Stimulated activated naive CD8-positive, alpha-beta T cell treated with anti-CD3 and anti-CD28 coated beads, Interleukin-15, amount 100 ng/mL, for 72 hours (primary cell): Measurements from ENCODE around the gene SPRR1A.
"Not testable (repeated sequence)": the region's sequence is repeated elsewhere in the genome, so short reads cannot be mapped to it uniquely, and the experiment has no call there.

Experiments used
- ATAC-seq: fragments of 150-1000 bp; cut with Tn5 transposase; 2 replicates; pipeline ENCODE4 v1.10.0; 2021; ENCODE audit warnings: mild to moderate bottlenecking, moderate library complexity
- DNase-seq, 2 donors: peaks; one replicate each; pipeline ENCODE4 v3.0.0; 2021 to 2022
- H3K27ac Mint-ChIP-seq, 2 donors: one replicate each; pipeline ENCODE4 v1.8.0; 2022; ENCODE audit warnings: mild to moderate bottlenecking in 2 of 2, mixed read lengths in 2 of 2, moderate library complexity in 2 of 2
- H3K27me3 Mint-ChIP-seq: one replicate; pipeline ENCODE4 v1.8.0; 2022; ENCODE audit warnings: mixed read lengths
- H3K4me1 Mint-ChIP-seq: one replicate; pipeline ENCODE4 v1.8.0; 2022; ENCODE audit warnings: mild to moderate bottlenecking, mixed read lengths
- H3K4me3 Mint-ChIP-seq, 2 donors: one replicate each; pipeline ENCODE4 v1.8.0; 2022; ENCODE audit warnings: mild to moderate bottlenecking in 2 of 2, mixed read lengths in 2 of 2, moderate library complexity in 1 of 2
- H3K9me3 Mint-ChIP-seq, 2 donors: one replicate each; pipeline ENCODE4 v1.8.0; 2022; ENCODE audit warnings: mixed read lengths in 2 of 2

Gene SPRR1A

DNA sequence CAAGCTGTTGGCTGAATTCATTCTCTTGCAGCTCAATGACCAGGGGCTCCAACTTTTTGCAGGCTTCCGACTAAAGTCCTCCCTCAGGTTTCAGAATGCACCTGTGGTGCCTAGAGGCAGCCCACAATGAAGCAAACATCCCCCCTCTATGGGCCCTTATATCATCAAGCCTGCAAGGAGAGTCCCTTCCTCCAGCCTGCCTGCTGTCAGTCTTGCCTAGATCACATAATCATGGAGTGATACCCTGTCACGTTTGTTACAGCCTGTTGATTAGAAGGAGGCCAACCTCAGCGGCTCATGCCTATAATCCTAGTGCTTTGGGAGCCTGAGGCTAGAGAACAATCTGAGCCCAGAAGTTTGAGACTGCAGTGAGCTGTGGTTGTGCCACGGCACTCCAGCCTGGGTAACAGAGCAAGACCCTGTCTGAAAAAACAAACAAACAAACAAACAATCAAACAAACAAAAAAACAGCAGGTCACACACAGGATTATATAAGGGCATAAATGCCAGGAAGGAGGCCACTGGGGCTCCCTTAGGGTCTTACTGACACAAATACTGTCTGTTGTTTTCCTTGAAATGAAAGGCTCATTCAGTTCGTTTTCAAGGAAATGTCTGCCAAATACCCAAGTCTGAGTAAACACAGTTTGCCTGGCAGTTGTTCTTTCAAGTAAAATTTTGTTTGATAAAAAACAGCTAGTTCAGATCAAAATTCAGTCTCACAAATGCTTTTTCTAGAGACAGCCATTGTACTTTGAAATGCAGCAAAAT is 12.9 kb downstream of the SPRR1A start:
- no peak for ATAC-seq
- Mint-ChIP-seq H3K27me3 (no peaks in the 10 kb centered on the region), H3K9me3 (no peaks in the 10 kb centered on the region), H3K4me3 (no peak overlapping the region), H3K27ac (no peak overlapping the region), H3K4me1 (no peaks in the 10 kb centered on the region)
- DNase-seq, result no peak

DNA sequence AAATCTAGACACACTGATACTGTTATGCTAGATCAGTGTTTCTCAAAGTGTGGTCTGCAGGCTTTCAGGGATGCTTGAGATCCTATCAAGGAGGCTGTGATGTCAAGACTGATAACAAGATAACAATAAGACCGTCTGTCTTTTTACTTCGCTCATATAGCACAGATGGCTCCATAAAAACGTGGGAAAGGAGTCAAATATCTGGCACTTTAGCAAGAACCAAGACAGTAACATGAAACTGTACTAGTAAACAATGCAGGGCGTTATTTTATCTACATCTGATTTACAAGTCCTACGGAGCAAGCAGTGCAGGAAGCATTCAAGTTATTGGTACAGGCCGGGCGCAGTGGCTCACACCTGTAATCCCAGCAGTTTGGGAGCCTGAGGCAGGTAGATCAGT is 14.0 kb downstream of the SPRR1A start:
- ATAC-seq (no peak), DNase-seq (no peak)
- H3K4me3 Mint-ChIP-seq, result no peak overlapping the region
- H3K27ac Mint-ChIP-seq, result no peak overlapping the region
- H3K4me1 Mint-ChIP-seq, result no peaks in the 10 kb centered on the region
- H3K9me3 Mint-ChIP-seq, result no peaks in the 10 kb centered on the region
- no peaks in the 10 kb centered on the region for H3K27me3 Mint-ChIP-seq

DNA sequence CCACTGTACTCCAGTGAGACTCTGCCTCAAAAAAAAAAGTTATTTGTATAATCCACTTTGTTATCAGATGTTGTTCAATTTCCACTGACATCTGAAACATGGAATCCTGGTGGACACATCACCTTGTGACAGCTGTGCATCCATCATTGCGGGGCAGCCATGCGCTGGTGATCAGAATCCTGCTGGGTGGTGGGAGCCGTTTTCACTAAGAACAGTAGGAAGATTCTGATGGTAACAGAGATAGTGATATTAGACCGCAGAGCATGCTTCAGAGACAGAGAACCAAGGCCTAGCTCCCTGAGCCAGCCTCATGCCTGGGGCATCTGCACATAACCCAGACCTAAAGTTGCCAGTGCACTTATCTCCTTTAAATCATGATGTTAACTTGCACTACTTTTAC is 14.6 kb downstream of the SPRR1A start:
- Mint-ChIP-seq H3K9me3 (no peaks in the 10 kb centered on the region), H3K4me3 (no peak overlapping the region), H3K4me1 (no peaks in the 10 kb centered on the region), H3K27me3 (peaks cover under 1% of the 10 kb centered on the region), H3K27ac (no peak overlapping the region)
- DNase-seq (no peak), ATAC-seq (no peak)

DNA sequence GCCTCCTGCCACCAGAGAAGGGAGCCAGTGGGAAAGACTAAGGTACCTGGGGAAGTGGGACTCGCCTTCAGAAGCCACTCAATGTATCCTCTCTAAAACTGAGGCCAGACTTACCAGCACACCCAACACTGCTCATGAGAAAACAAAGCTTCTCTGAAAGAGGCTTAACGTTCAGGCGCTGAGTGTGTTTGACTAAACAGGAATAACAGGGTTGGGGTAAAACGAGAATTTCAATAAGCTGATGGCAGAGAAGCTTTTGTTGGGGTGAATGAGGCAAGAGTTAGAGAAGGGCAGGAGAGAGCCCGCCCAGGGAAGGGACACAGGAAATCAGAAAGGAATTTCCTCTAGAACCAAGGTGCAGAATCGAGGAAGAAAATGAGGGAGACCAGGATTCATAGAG is 15.9 kb downstream of the SPRR1A start:
- H3K27me3 Mint-ChIP-seq, result peaks cover 8% of the 10 kb centered on the region
- ATAC-seq (no peak), DNase-seq (no peak)
- H3K4me3 Mint-ChIP-seq, result no peak overlapping the region
- H3K4me1 Mint-ChIP-seq, result no peaks in the 10 kb centered on the region
- no peak overlapping the region for H3K27ac Mint-ChIP-seq
- H3K9me3 Mint-ChIP-seq, result no peaks in the 10 kb centered on the region

DNA sequence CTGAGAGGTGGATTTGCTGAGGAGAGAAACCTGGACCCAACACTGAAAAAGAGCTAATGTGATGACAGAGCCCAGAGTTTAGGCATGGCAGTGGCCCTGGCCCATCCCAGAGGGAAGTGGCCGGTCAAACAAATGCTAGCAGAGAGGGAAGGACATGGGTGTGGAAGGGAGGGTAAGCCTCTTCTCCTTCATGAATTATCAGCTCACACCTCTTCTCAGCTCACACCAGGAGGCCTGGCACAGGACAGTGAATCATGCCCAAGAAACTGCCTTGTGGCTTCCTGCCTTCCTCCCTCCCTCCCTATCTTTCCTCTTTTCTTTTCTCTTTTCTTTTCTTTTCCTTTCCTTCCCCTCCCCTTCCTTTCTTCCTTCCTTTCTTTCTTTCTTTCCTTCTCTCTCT is 16.4 kb downstream of the SPRR1A start:
- Mint-ChIP-seq H3K4me3 (no peak overlapping the region), H3K4me1 (no peaks in the 10 kb centered on the region), H3K27ac (no peak overlapping the region), H3K27me3 (peaks cover 8% of the 10 kb centered on the region), H3K9me3 (no peaks in the 10 kb centered on the region)
- no peak for DNase-seq
- no peak for ATAC-seq

DNA sequence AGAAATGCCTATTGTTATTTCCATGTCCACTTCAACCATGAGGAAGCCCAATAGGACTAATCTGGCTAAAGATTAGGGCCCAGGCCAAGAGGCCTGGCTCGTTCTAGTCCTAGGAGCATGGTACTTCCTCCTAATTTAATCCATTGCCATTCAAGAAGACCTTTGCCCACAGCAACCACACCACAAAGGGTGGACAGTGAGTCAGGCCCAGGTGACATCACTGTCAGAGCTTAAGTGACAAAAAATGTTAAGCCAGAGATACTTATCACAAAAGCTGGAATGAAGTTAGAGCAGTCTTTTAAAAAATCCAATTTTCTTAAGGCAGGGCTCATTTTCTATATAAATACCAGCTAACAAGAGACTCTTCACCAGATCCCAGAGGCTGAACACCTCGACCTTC is 17.5 kb downstream of the SPRR1A start, which contains the start of gene SPRR3:
Gene SPRR3 (plus strand): TSS at position 368 of the 400 bp plus-strand sequence. CDS start 1,272 bp downstream, outside the sequence.
- DNase-seq (no peak), ATAC-seq (no peak)
- peak within 1 kb of the TSS in 1 of 2 donors; percentile 27 for H3K27ac Mint-ChIP-seq
- peaks cover 8% of the 10 kb centered on the region for H3K27me3 Mint-ChIP-seq
- H3K4me3 Mint-ChIP-seq, result no peak within 1 kb of the TSS
- no peaks in the 10 kb centered on the region for H3K4me1 Mint-ChIP-seq
- no peaks in the 10 kb centered on the region for H3K9me3 Mint-ChIP-seq

DNA sequence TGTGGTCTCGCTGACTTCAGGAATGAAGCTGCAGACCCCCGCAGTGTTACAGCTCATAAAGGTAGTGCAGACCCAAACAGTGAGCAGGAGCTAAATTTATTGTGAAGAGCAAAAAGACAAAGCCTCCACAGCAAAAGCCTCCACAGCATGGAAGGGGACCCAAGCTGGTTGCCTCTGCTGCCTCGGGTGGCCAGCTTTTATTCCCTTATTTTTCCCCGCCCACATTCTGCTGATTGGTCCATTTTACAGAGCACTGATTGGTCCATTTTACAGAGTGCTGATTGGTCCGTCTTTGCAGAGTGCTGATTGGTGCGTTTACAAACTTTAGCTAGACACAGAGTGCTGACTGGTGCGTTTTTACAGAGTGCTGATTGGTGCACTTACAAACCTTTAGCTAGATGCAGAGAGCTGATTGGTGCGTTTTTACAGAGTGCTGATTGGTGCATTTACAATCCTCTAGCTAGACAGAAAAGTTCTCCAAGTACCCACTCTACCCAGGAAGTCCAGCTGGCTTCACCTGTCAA is 27.4 kb downstream of the SPRR1A start:
- H3K9me3 Mint-ChIP-seq, H3K4me3 Mint-ChIP-seq: not testable (repeated sequence)

DNA sequence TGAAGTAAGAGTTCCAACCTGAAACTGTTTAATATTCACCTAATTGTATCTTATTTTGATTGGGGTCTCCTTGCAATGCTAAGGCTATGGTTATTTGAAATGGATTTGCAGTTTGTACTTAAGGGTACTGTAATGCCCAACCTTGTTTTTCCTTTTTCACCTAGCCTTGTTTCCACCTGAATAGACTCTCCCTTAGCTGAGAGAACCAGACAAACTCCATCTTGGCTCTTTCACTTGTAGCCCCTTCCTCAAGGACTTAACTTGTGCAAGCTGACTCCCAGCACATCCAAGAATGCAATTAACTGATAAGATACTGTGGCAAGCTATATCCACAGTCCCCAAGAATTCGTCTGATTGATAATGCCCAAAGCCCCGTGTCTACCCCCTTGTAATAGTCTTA is 37.9 kb downstream of the SPRR1A start:
- H3K4me3 Mint-ChIP-seq, H3K9me3 Mint-ChIP-seq, H3K27ac Mint-ChIP-seq, ATAC-seq, DNase-seq, H3K4me1 Mint-ChIP-seq: not testable (repeated sequence)
- peaks cover 37% of the 10 kb centered on the region for H3K27me3 Mint-ChIP-seq

More for the DNA sequence above, 27.4 kb downstream of the SPRR1A start:
- H3K27ac Mint-ChIP-seq, H3K4me1 Mint-ChIP-seq, ATAC-seq, DNase-seq: not testable (repeated sequence)
- H3K27me3 Mint-ChIP-seq, result peaks cover 14% of the 10 kb centered on the region

DNA sequence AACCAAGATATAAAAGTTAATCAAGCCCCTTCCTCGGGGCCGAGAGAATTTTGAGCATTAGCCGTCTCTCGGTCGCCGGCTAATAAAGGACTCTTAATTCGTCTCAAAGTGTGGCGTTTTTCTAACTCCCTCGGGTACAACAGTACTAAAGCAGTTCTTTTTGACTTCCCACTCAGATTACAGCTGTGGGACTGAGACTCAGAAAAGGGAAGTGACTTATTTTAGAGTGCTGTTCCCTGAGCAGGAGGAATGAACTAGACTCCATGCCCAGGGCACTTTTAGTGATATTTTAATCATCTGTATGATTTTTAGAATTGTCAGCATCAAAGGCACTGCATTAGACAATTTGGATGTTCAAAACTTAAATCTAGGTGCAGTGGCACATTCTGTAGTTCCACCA is 38.5 kb downstream of the SPRR1A start:
- not testable (repeated sequence) for DNase-seq, H3K9me3 Mint-ChIP-seq, H3K4me1 Mint-ChIP-seq, ATAC-seq, H3K4me3 Mint-ChIP-seq, H3K27ac Mint-ChIP-seq
- peaks cover 37% of the 10 kb centered on the region for H3K27me3 Mint-ChIP-seq

DNA sequence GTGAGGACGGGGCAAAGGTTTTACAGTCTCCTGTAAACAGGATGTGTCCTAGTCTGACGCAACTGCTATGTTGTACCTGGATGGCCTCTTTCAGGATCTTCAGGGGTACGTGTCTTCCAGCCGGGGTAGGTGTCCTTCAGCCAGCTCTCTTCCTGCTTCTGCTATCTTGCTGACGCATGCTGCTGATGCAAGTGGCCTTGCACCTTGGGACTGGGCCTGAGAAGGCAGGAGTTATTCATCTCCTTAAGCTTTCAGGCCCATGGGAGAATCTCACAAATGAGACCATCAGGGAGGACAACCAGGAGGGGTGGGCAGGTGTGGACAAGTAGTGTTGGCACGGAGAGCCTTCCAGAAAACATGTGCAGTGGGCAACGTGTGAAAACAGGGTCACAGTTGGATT is 39.2 kb downstream of the SPRR1A start:
- Mint-ChIP-seq H3K27ac (no peak overlapping the region), H3K9me3 (no peaks in the 10 kb centered on the region), H3K27me3 (peaks cover 37% of the 10 kb centered on the region), H3K4me1 (no peaks in the 10 kb centered on the region), H3K4me3 (no peak overlapping the region)
- ATAC-seq, result no peak
- no peak for DNase-seq

DNA sequence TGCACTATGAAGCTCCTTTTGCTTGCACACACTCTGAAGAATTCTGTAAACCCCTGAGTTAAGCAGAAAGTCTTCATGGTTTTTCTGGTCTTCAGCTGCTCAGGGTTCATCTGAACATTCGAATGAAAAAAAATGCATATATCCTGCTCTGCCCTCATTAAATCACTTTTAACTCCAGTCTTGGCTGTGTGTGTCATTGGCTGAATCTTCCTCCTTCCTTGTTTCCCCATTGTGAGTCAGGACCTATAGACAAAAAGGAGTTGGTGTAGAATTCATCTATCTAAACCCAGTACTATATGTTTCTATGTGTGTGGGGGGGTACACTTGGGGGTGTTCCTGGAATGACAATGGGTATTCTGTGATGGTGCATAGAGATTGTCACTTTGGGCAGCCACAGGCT is 40.5 kb downstream of the SPRR1A start:
- no peak for ATAC-seq
- no peak for DNase-seq
- Mint-ChIP-seq H3K9me3 (no peaks in the 10 kb centered on the region), H3K4me3 (no peak overlapping the region), H3K27me3 (peaks cover 29% of the 10 kb centered on the region), H3K27ac (no peak overlapping the region), H3K4me1 (no peaks in the 10 kb centered on the region)

DNA sequence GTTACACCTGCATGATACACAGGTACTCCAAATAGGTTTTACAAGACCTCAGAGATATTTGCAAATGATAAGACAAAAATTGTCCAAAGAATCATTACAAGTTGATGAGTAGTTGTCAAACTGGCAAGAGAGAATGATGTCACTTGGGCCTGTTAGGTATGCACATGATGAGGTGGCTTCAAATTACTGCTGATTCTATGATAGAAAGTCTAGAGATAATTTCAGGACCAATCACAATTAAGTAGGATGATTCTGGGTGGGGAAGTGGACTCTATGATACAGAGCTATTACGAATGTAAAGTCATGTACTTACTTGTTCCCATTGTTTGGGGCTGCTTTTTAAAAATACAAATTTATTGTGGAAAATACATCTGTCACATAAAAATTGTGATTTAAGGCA is 41.9 kb downstream of the SPRR1A start:
- no peak overlapping the region for H3K4me3 Mint-ChIP-seq
- H3K9me3 Mint-ChIP-seq, result no peaks in the 10 kb centered on the region
- H3K27me3 Mint-ChIP-seq, result peaks cover 24% of the 10 kb centered on the region

DNA sequence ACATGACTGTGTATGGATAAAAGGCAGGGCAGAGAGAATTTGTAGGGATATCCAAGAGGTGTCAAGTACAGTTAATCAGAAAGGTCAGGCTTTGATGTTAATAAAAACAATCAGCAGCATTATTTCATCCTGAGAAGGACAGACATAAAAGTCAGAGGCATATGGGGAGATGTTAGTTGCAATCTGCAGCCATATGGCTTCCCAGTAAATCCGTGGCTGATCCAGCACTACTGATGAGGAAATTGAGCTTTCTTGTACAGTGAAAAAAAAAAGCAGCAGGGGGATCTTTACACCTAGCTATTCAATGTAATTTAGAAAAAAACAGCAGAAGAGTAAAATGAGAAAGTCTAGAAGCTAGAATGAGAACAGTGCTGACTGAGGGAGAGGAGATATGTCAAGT is 44.9 kb downstream of the SPRR1A start:
- Mint-ChIP-seq H3K27me3 (peaks cover 11% of the 10 kb centered on the region), H3K9me3 (no peaks in the 10 kb centered on the region), H3K27ac (no peak overlapping the region), H3K4me1 (no peaks in the 10 kb centered on the region), H3K4me3 (no peak overlapping the region)
- DNase-seq, result no peak
- ATAC-seq, result no peak

More for the DNA sequence above, 41.9 kb downstream of the SPRR1A start:
- Mint-ChIP-seq H3K4me1 (no peaks in the 10 kb centered on the region), H3K27ac (peak overlapping the region in 1 of 2 donors; percentile 73)
- ATAC-seq (no peak), DNase-seq (no peak)

DNA sequence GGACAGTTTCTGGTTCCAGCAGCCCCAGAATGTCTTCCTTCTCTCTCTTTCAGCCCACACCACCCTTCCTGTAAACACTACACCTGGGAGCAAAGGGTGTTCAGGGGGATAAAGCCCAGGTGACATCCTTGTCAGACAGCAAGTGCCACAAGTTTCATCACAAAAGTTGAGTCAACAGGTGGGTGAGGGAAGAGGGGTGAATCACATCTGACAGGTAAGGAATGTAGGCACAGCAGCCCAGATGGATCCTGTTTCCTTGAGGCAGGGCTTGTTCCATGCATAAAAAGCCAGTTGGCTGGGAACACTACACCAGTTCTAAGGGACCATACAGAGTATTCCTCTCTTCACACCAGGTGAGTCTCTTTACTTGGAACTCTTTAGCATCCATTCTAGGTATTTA is 47.0 kb downstream of the SPRR1A start, which contains the start of gene SPRR1B:
Gene SPRR1B (plus strand): TSS at position 309 of the 400 bp plus-strand sequence. CDS start 1,143 bp downstream, outside the sequence.
- ATAC-seq (no peak), DNase-seq (no peak)
- Mint-ChIP-seq H3K27ac (no peak within 1 kb of the TSS), H3K27me3 (peaks cover 19% of the 10 kb centered on the region), H3K9me3 (no peaks in the 10 kb centered on the region), H3K4me3 (no peak within 1 kb of the TSS), H3K4me1 (no peaks in the 10 kb centered on the region)

DNA sequence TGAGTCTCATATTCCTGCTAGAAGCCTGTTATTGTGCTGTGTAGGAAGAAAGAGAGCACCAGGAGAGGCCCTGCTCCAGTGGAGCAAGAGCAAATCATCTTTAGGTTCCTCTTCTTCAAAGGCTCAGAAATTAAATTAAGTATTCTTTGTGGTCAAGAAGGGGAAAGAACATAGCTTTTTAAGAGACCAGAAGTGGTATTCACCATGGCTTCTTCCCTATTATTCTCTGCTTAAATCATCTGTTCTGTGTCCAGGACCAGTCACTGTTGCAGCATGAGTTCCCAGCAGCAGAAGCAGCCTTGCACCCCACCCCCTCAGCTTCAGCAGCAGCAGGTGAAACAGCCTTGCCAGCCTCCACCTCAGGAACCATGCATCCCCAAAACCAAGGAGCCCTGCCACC is 48.2 kb downstream of the SPRR1A start:
- peaks cover 25% of the 10 kb centered on the region for H3K27me3 Mint-ChIP-seq

DNA sequence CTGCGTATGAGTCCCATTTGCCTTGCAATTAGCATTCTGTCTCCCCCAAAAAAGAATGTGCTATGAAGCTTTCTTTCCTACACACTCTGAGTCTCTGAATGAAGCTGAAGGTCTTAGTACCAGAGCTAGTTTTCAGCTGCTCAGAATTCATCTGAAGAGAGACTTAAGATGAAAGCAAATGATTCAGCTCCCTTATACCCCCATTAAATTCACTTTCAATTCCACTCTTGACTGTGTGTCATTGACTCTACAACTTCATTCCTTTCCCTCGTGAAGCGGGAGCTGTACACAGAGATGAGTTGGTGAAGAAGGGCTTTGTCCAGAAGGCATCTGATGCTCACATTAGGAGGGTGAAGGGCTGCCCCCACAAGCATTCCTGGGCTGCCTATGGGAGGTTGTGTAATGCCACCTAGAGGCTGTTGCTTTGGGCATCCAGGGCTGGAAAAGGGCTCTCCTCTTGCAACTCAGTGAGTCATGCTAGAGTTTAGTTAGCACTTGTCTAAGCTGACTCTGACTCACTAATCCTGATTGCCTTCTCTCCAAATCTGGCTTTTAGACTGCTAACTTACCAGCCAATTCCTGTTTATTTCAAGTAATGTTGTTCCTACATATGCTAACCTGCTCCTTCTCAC is 48.9 kb downstream of the SPRR1A start:
- Mint-ChIP-seq H3K27me3 (peaks cover 32% of the 10 kb centered on the region), H3K4me3 (no peak overlapping the region), H3K9me3 (no peaks in the 10 kb centered on the region), H3K27ac (no peak overlapping the region), H3K4me1 (no peaks in the 10 kb centered on the region)
- DNase-seq (no peak), ATAC-seq (peak; percentile 43)

More for the DNA sequence above, 48.2 kb downstream of the SPRR1A start:
- ATAC-seq, result no peak
- Mint-ChIP-seq H3K27ac (peak overlapping the region in 1 of 2 donors; percentile 59), H3K4me3 (no peak overlapping the region), H3K9me3 (no peaks in the 10 kb centered on the region), H3K4me1 (no peaks in the 10 kb centered on the region)
- no peak for DNase-seq
